ENCODE results near the gene MGAM2. TPM values are rescaled to one million over a fixed set of nuclear protein-coding genes. Genes with fewer than 3 reads are reported as not detected.
A peak's percentile ranks its signal among the peaks of the same experiment; 100 is the strongest.

Gene MGAM2
- total RNA-seq, 1 experiment from 2014 or later: not detected

- no peak overlapping the region for H3K4me3 ChIP-seq
- H3K27me3 ChIP-seq: no peaks in the 10 kb centered on the region
- no peaks in the 10 kb centered on the region for H3K9me3 ChIP-seq
- H3K36me3 ChIP-seq: no peaks in the 10 kb centered on the region
- DNase-seq: no peak
Observed at GRCh38 chr7:142188846-142189245, 77.3 kb downstream of the MGAM2 start.

GRCh38 chr7:142194201-142194600 is 82.7 kb downstream of the MGAM2 start:
- Histone ChIP-seq H3K36me3 (no peaks in the 10 kb centered on the region), H3K4me3 (no peak overlapping the region), H3K9me3 (no peaks in the 10 kb centered on the region), H3K27me3 (no peaks in the 10 kb centered on the region)
- no peak for DNase-seq

DNA sequence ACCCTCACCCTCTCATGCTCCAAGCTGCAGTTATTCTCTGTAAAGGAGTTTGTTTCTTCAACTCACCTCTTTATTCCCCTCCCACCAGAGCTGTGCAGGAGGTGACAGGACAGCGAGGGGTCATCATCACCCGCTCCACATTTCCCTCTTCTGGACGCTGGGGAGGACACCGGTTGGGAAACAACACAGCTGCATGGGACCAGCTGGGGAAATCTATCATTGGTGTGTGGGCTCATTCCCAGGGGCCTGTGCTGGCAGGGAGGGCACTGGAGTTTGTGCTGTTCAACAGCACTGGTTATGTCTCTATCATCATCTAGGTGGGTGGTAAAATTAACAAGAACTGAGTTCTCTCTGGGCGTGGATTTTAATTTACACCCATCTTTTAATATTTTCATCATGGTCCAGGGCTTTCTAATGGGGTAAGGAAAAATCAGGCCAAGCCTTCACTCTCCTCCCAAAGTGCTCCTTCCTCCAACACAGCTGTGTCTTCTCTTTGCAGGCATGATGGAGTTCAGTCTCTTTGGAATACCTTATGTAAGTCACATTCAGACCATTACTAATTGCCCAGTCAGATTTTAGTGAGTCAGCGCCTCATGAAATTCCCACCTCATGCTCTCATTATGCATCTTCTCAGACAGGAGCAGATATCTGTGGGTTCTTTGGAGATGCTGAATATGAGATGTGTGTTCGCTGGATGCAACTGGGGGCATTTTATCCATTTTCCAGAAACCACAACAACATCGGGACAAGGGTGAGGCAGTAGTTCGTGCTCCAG is 84.7 kb downstream of the MGAM2 start:
- DNase-seq: peak; percentile 2
- Histone ChIP-seq H3K36me3 (no peaks in the 10 kb centered on the region), H3K27me3 (no peaks in the 10 kb centered on the region), H3K9me3 (no peaks in the 10 kb centered on the region), H3K4me3 (no peak overlapping the region)

- H3K9me3 ChIP-seq: no peaks in the 10 kb centered on the region
- H3K36me3 ChIP-seq: no peaks in the 10 kb centered on the region
- no peak overlapping the region for H3K4me3 ChIP-seq
- DNase-seq: no peak
- no peaks in the 10 kb centered on the region for H3K27me3 ChIP-seq
Observed at GRCh38 chr7:142200206-142200605, 88.7 kb downstream of the MGAM2 start.

- no peak for DNase-seq
- Histone ChIP-seq H3K27me3 (no peaks in the 10 kb centered on the region), H3K4me3 (no peak overlapping the region), H3K9me3 (no peaks in the 10 kb centered on the region), H3K36me3 (no peaks in the 10 kb centered on the region)
Observed at GRCh38 chr7:142228537-142229104, 117.1 kb downstream of the MGAM2 start.

GRCh38 chr7:142231716-142232115 is 120.2 kb downstream of the MGAM2 start:
- peak; percentile 23 for DNase-seq
- H3K4me3 ChIP-seq: no peak overlapping the region
- no peaks in the 10 kb centered on the region for H3K36me3 ChIP-seq
- H3K27me3 ChIP-seq: no peaks in the 10 kb centered on the region
- H3K9me3 ChIP-seq: no peaks in the 10 kb centered on the region

DNA sequence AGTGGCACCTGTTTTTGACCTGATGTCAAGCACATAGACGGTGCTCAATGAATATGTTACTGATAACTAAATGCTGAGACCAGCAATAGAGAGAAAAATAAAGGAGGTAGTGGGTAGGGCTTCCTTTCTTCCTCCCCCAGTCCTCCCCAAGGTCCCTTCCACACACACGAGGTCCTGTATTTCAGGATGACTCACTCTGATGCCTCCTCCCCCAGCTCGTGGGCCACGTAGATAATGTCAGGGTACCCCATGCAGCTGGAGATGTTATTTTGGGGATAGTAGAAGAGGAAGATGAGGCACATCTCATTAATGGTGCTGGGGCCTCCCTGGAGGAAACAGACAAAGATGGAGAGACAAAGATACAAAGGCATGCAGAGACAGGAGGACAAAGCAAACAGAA is 129.0 kb downstream of the MGAM2 start:
- DNase-seq: no peak
- Histone ChIP-seq H3K4me3 (no peak overlapping the region), H3K27me3 (0 out of 2 replicates have a peak, but pooled peaks cover 3% of the 10 kb centered on the region), H3K9me3 (no peaks in the 10 kb centered on the region), H3K36me3 (no peaks in the 10 kb centered on the region)

DNA sequence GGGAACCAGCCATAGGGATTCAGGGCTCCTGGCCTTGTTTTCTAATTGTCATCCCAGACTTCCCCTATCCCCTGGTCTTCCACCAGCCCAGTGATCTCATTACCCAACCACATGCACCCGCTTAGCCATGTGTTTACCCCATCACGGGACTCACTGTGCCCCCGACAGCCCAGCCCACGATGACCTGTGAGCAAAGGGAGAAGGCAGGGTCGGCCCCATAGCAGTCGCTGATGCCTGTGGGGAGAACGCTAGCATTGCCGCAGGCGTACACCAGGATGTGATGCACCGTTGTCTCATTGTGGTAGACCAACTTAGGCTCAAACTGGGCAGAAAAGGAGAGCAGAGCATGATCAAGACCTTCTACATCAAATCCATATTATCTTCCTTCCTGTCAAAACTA is 132.3 kb downstream of the MGAM2 start:
- H3K27me3 ChIP-seq: no peaks in the 10 kb centered on the region
- H3K36me3 ChIP-seq: no peaks in the 10 kb centered on the region
- H3K4me3 ChIP-seq: no peak overlapping the region
- DNase-seq: no peak
- H3K9me3 ChIP-seq: no peaks in the 10 kb centered on the region

DNA sequence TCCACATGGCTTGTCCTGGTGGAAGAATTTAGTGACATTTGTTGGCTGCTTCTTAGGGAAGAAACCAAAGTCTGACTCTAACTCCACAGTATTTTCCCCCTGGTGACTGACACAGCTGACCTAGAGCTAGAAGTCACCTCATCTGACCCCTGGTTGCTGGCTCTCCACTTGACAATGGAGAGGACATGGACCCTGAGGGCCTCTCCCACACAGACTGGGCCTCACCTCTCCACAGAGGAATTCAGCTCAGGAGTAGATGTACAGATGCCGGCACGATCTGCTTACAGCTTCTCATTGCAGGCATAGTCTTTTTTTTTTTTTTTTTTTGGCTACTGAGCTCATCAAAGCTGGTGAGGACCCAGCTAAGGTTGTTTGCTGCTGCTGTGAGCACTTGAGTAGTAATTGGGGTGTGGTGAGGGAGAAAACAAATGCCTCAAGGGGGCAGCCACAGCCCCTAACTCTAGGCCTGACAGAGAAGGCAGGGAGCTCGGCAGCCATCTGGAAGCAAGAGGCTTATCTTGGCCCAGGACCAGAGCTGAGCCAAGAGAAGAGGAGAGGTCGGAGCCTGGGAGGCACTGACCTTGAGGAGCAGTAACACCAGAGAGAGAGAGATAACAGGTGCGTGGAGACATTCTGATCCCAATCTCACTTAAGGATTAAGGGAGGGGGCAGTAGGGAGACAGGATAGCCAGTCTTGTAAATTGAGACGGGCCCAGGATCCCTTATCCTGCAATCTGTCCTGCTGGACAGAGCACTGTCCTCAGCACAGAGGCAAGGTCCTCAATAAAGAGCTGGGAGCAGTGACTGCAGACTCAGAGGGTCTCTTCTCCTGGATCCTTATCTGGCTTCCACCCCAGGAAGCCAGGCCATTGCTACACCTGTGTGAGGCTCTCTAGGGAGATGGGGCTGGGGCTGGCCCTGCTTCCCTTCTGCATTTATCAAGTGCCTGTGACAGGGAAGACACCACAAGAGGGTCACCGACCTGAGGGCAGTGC is 136.9 kb downstream of the MGAM2 start:
- Histone ChIP-seq H3K9me3 (no peaks in the 10 kb centered on the region), H3K4me3 (no peak overlapping the region), H3K36me3 (no peaks in the 10 kb centered on the region), H3K27me3 (no peaks in the 10 kb centered on the region)
- DNase-seq: no peak

GRCh38 chr7:142249918-142250317 is 138.4 kb downstream of the MGAM2 start:
- Histone ChIP-seq H3K27me3 (no peaks in the 10 kb centered on the region), H3K36me3 (no peaks in the 10 kb centered on the region), H3K4me3 (no peak overlapping the region), H3K9me3 (no peaks in the 10 kb centered on the region)
- DNase-seq: no peak

GRCh38 chr7:142250705-142251104 is 139.2 kb downstream of the MGAM2 start:
- Histone ChIP-seq H3K27me3 (no peaks in the 10 kb centered on the region), H3K36me3 (no peaks in the 10 kb centered on the region), H3K9me3 (no peaks in the 10 kb centered on the region), H3K4me3 (no peak overlapping the region)
- DNase-seq: no peak

DNA sequence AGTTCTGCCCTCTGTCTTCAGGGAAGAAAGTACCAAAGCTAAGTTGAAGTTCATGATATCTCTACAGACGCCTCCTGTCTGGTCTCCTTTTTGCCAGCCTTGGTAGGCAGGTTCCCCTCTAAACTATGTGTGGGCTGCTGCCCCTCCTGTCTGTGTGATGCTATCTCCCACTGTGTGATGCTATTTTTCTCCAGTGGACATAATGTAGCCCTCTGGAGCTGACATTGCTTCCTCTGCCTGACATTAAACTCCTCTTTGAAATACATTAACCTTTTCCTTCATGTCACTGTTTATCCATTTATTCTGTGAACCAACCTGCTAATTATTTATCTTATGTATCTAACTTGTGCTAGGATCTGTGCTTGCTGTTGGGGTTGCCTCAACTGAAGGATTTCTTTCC is 146.4 kb downstream of the MGAM2 start, which contains the start of gene PRSS58:
Gene PRSS58 (minus strand): TSS at position 101 of the 400 bp plus-strand sequence. CDS start 351 bp downstream, outside the sequence.
- no peak for DNase-seq
- Histone ChIP-seq H3K27me3 (no peaks in the 10 kb centered on the region), H3K36me3 (no peaks in the 10 kb centered on the region), H3K9me3 (no peaks in the 10 kb centered on the region), H3K4me3 (no peak within 1 kb of the TSS)

GRCh38 chr7:142263598-142264380 is 152.3 kb downstream of the MGAM2 start:
- H3K27me3 ChIP-seq: no peaks in the 10 kb centered on the region
- H3K4me3 ChIP-seq: no peak overlapping the region
- peak; percentile 5 for DNase-seq
- H3K9me3 ChIP-seq: no peaks in the 10 kb centered on the region
- no peaks in the 10 kb centered on the region for H3K36me3 ChIP-seq

Measured in MG63 (cell line).